ENCODE data around the gene EHBP1L1.

EHBP1L1 gene

GRCh38 chr11:65547446-65548125, 28.3 kb upstream of the EHBP1L1 start:
- DNase-seq = peak; percentile 37

- DNase-seq = no peak
Measured at GRCh38 chr11:65548395-65548794, 27.5 kb upstream of the EHBP1L1 start.

- no peak for DNase-seq
Measured at GRCh38 chr11:65549096-65549495, 26.8 kb upstream of the EHBP1L1 start.

GRCh38 chr11:65551572-65552387, 24.1 kb upstream of the EHBP1L1 start:
- no peak for DNase-seq

GRCh38 chr11:65552388-65552951, 23.4 kb upstream of the EHBP1L1 start:
- no peak for DNase-seq

- DNase-seq = no peak
Measured at GRCh38 chr11:65553301-65554001, 22.4 kb upstream of the EHBP1L1 start.

- DNase-seq = no peak
Measured at GRCh38 chr11:65554057-65554818, 21.6 kb upstream of the EHBP1L1 start.

- no peak for DNase-seq
Measured at GRCh38 chr11:65554842-65555430, 20.9 kb upstream of the EHBP1L1 start.

- no peak for DNase-seq
Measured at GRCh38 chr11:65555693-65556231, 20.1 kb upstream of the EHBP1L1 start.

- no peak for DNase-seq
Measured at GRCh38 chr11:65556470-65557279, 19.2 kb upstream of the EHBP1L1 start.

GRCh38 chr11:65557280-65558001, 18.4 kb upstream of the EHBP1L1 start:
- DNase-seq = no peak

- peak; percentile 46 for DNase-seq
Measured at GRCh38 chr11:65558002-65558929, 17.6 kb upstream of the EHBP1L1 start, which contains the start of gene LTBP3. TSS of gene LTBP3 (minus strand) at chr11:65558359. CDS start at chr11:65557959, 400 bp downstream.

- no peak for DNase-seq
Measured at GRCh38 chr11:65558930-65559509, 16.8 kb upstream of the EHBP1L1 start.

- DNase-seq = no peak
Measured at GRCh38 chr11:65559535-65559934, 16.3 kb upstream of the EHBP1L1 start.

GRCh38 chr11:65559951-65560537, 15.8 kb upstream of the EHBP1L1 start:
- no peak for DNase-seq

- DNase-seq = no peak
Measured at GRCh38 chr11:65560555-65561418, 15.1 kb upstream of the EHBP1L1 start.

GRCh38 chr11:65562020-65562419, 13.8 kb upstream of the EHBP1L1 start:
- no peak for DNase-seq
